GM21390 (cell line): ENCODE results near the gene HSCB.
A peak's percentile ranks its signal among the peaks of the same experiment; 100 is the strongest.
"Not testable (repeated sequence)": the region's sequence is repeated elsewhere in the genome, so short reads cannot be mapped to it uniquely, and the experiment has no call there.

ENCODE experiments used
- ATAC-seq: cut with Tn5 transposase; IDR thresholded peaks from one replicate; pipeline ENCODE4 v1.9.1; 2021; ENCODE audit not compliant: unreplicated experiment

The HSCB gene

DNA sequence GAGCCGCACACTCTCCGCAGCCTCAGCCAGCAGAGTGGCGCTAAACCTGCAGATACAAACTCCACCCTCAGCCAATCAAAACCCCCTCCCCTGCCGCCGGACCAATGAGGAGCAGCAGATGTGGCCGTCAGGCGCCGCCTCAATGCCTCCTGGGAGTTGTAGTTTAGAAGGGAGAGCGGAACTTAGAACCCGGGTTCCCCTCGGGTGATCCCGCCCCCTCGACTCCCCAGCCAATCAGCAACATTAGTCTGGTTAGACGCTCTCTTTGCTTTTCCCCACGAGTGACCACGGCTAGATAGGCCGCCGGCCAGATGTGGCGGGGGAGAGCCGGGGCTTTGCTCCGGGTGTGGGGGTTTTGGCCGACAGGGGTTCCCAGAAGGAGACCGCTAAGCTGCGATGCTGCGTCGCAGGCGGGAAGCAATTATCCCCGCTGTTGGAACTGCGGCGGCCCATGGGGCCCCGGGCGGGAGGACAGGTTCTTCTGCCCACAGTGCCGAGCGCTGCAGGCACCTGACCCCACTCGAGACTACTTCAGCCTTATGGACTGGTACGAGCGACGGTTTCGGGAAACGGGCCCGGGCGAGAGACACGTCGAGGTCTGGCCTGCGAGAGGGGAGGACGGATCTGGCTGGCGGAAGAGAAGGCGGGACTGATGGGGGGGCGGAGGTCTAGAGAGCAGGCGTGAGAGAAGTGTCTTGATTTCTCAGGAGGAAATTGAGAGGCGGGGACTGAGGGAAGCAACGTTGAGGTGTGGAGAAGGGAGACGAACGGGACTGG lies at the start of gene HSCB, which contains the start of gene CHEK2:
Gene HSCB, plus strand, starts transcription at position 255 of the 777 bp plus-strand sequence. Its CDS starts 57 bp downstream, at position 312.
Gene CHEK2, minus strand, starts transcription at position 36 of the 777 bp plus-strand sequence. CDS start 7,099 bp downstream, outside the sequence.
- peak; percentile 88 for ATAC-seq

GRCh38 chr22:28693041-28693760 lies 48.6 kb upstream of the HSCB start:
- not testable (repeated sequence) for ATAC-seq

- ATAC-seq: no peak
These were observed 38.9 kb upstream of the HSCB start for GRCh38 chr22:28702891-28703290.

GRCh38 chr22:28703436-28703835 lies 38.4 kb upstream of the HSCB start:
- no peak for ATAC-seq

- ATAC-seq: no peak
These were observed 35.0 kb upstream of the HSCB start for GRCh38 chr22:28706845-28707244.

DNA sequence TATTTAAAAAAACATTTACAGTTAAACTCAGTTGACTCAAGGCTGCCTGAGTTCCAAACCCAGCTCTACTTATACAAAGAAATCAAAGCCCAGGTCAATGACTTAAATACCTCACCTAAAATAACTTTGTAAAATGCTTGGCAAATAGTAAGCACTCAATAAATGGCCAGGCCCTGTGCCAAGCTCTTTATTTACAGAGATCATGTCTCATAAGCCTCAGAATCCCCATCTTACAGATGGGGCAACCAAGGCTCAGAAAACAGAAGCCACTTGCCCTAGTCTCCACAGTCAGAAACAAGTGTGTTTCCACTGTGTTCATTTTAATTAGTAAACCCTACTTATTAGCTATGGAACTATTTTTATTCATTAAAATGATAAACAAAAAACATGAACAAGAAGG lies 31.7 kb upstream of the HSCB start:
- no peak for ATAC-seq

- ATAC-seq: no peak
These were observed 31.2 kb upstream of the HSCB start for GRCh38 chr22:28710576-28711191.

- ATAC-seq: no peak
These were observed 30.5 kb upstream of the HSCB start for GRCh38 chr22:28711341-28711740.

DNA sequence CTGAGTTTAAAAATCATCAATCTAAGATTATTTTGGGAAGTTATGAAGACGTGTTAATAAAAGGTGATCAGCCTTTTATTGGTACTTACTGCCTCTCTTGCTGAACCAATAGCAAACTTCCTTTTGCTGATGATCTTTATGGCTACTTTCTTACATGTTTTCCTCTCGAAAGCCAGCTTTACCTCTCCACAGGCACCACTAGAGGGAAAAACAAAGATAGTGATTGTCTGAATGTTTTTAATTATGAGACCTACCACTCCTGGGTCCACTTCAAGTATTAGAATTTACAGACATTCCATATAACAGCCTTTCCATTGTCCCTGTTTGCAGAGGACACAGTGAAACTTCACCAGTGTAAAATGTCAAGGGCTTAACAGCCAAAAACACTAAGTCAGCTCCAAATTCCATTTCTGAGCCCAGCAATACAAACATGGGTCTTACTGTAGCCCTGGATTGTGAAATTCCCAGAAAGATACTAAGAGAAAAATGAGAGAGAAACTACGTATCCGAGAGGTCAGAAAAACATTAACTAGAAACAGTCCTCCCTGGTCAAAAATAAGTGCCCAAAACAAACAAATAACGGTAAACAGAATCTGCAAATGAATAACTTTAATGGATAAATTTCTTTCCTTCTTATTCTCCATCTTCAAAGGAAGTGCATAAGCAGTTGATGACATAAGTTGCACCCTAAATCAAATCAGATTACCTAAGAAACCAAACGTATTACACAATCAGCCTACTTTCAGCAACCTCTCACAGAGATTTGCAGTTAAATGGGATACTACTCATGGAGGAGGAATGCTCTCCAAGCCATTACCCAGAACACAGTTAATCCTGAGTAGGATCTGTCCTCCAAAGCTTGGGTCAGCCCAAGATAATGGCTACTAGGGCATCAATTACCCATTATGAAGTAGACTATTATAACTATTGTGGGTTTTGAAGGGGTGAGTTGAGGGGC lies 29.7 kb upstream of the HSCB start:
- ATAC-seq: no peak

DNA sequence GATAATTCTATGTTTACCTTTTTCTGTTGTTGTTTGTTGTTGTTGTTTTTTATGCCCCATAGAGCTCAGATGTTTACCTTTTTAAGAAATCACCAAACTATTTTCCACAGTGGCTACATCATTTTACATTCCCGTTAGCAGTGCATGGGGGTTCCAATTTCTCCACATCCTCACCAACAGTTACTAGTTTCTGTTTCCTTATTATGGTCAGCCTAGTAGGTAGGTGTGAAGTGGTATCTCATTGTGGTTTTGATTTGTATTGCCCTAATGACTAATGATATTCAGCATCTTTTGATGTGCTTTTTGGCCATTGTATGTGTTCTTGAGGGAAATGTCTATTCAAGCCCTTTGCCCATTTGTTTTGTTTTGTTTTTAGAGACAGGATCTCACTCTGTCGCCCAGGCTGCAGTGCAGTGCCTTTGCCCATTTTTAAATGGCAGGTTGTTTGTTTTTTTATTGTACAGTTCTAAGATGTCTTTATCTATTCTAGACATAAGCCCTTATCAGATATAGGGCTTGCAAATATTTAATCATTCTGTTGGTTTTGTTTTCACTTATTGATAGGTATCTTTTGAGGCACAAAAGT lies 27.7 kb upstream of the HSCB start:
- ATAC-seq: no peak

- no peak for ATAC-seq
These were observed 26.2 kb upstream of the HSCB start for GRCh38 chr22:28715611-28716010.

DNA sequence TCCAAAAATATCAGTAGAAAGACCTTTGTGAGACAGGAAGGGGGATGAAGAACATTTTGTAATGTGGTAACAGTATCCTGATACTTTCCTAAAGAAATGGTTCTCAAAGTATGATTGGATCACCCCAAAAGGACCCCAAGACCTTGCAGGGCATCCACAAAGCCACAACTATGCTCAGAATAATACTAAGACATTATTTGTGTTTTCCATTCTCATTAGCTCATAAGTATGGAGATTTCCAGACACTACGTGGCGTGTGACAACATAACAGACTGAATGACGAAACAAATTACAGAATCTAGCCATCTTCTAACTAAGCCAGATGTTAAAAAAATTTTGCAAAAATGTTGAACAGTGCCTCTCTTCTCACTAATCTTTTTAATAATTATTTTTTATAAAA lies 25.2 kb upstream of the HSCB start:
- ATAC-seq: no peak

DNA sequence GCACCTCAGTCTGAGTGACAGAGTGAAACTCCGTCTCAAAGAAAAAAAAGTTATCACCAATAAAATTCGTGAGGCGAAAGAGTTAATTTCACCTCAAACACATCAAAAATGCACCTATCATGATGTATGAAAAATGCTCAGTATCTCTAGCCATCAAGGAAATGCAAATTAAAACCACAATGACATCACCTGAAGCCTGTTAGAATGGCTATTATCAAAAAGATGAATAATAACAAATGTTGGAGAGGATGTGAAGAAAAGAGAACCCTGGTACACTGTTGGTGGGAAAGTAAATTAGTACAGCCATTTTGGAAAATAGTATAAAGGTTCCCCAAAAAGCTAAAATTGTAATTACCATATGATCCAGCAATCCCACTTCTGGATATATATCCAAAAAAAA lies 23.8 kb upstream of the HSCB start:
- ATAC-seq: no peak

- no peak for ATAC-seq
These were observed 13.8 kb upstream of the HSCB start for GRCh38 chr22:28728002-28728401.

DNA sequence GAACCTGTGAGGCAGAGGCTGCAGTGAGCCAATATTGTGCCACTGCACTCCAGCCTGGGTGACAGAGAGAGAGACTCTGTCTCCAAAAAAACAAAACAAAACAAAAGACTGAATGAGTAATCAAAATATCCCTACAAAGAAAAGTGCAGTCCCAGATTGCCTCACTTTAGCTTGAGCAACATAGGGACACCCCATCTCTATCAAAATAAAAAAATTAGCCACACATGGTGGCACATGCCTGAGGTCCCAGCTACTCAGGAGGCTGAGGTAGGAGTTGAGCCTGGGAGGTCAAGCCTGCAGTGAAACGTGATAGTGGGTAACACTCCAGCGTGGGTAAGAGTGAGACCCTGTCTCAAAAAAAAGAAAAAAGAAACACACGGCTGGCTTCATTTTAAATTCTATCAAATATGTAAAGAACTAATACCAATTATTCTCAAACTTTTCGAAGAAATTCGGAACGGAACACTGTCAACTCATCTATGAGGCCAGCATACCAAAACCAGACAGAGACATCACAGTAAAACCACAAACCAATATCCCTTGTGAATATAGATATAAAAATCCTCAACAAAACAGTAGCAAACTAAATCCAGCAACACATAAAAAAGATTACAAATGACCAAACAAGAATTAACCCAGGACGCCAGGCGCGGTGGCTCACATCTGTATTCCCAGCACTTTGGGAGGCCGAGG lies 13.1 kb upstream of the HSCB start:
- no peak for ATAC-seq

- no peak for ATAC-seq
These were observed 11.7 kb upstream of the HSCB start for GRCh38 chr22:28730179-28730578.

- ATAC-seq: no peak
These were observed 7.4 kb upstream of the HSCB start for GRCh38 chr22:28734393-28734792.

GRCh38 chr22:28736301-28737155 lies 5.3 kb upstream of the HSCB start:
- ATAC-seq: no peak

- ATAC-seq: no peak
These were observed 4.1 kb upstream of the HSCB start for GRCh38 chr22:28737701-28738100.
